B cell (primary cell): ENCODE results near the gene CHMP6. TPM values are rescaled to one million over a fixed set of nuclear protein-coding genes. Genes with fewer than 3 reads are reported as not detected.

ENCODE experiments used
- ATAC-seq: fragments of 200-7000 bp; cut with Tn5 transposase; one replicate; pipeline ENCODE4 v1.10.0; 2021; ENCODE audit warnings: low read depth, mild to moderate bottlenecking, moderate number of reproducible peaks, moderate library complexity
- CTCF ChIA-PET: fragments of 350-600 bp; sonication (Branson Sonifier 250); formaldehyde crosslinking; loops from one replicate; lab custom pipeline; 2021; ENCODE audit warnings: antibody characterized with exemption, inconsistent platforms; lab: Charles Lee
- POLR2A ChIA-PET: fragments of 350-600 bp; sonication (Branson Sonifier 250); formaldehyde crosslinking; loops from one replicate; lab custom pipeline; 2021; ENCODE audit warnings: antibody characterized with exemption; lab: Charles Lee
- DNase-seq: peaks from one replicate; pipeline ENCODE4 v3.0.0; 2013
- H2AFZ ChIP-seq: 2 replicates; pipeline ENCODE4 v1.6.1; 2012; ENCODE audit warnings: mild to moderate bottlenecking, low read depth, low read length; ENCODE audit not compliant: insufficient read depth, poor library complexity, severe bottlenecking
- H3K27ac ChIP-seq, 2 donors: 1 replicate in 1 of 2; 2 replicates in 1 of 2; pipeline ENCODE4 v1.5.1; 2012 to 2013; ENCODE audit warnings: low read length in 2 of 2, mild to moderate bottlenecking in 2 of 2, moderate library complexity in 1 of 2
- H3K27me3 ChIP-seq, 4 experiments: fragments of 200-600 bp in 1 of 4; sonication (generic) in 1 of 4; replicated peaks in 1 of 4; 1 replicate in 2 of 4; 2 replicates in 2 of 4; pipeline versions ENCODE4 v1.6.1 to v1.7.0; 2013 to 2016; ENCODE audit warnings: low read length in 3 of 4, mild to moderate bottlenecking in 2 of 4, mixed read lengths in 1 of 4, moderate library complexity in 1 of 4; ENCODE audit not compliant: insufficient read depth in 4 of 4, control insufficient read depth in 3 of 4; ENCODE audit errors: control extremely low read depth in 1 of 4
- H3K36me3 ChIP-seq, 2 experiments: replicated peaks in 1 of 2; 1 replicate in 1 of 2; 2 replicates in 1 of 2; pipeline versions ENCODE4 v1.6.1 to v1.7.1; 2013; ENCODE audit warnings: low read length in 1 of 2; ENCODE audit not compliant: insufficient read depth in 2 of 2, control insufficient read depth in 1 of 2; ENCODE audit errors: control extremely low read depth in 1 of 2, extremely low read depth in 1 of 2
- H3K4me1 ChIP-seq, 2 donors: fragments of 200-600 bp in 1 of 2; sonication (generic) in 1 of 2; 1 replicate in 1 of 2; 2 replicates in 1 of 2; pipeline versions ENCODE4 v1.5.1 to v1.6.1; 2013 to 2017; ENCODE audit warnings: low read length in 2 of 2; ENCODE audit not compliant: control insufficient read depth in 2 of 2, insufficient read depth in 2 of 2
- H3K4me2 ChIP-seq: replicated peaks from 2 replicates; pipeline ENCODE3; 2012; ENCODE audit warnings: mild to moderate bottlenecking, low read depth, low read length; ENCODE audit not compliant: poor library complexity, severe bottlenecking
- H3K4me3 ChIP-seq, 5 experiments: fragments of 200-600 bp in 1 of 5; sonication (generic) in 1 of 5; 1 replicate in 3 of 5; 2 replicates in 2 of 5; pipeline versions ENCODE4 v1.5.1 to v1.7.0; 2011 to 2016; ENCODE audit warnings: low read length in 4 of 5, mild to moderate bottlenecking in 4 of 5, low read depth in 2 of 5, control low read depth in 1 of 5, moderate library complexity in 1 of 5; ENCODE audit not compliant: insufficient read depth in 1 of 5; ENCODE audit errors: control extremely low read depth in 1 of 5, extremely low read depth in 1 of 5
- H3K79me2 ChIP-seq: fragments of 200-600 bp; sonication (generic); one replicate; pipeline ENCODE4 v1.6.0; 2016; ENCODE audit warnings: low read length; ENCODE audit not compliant: control insufficient read depth, insufficient read depth
- H3K9ac ChIP-seq: fragments of 200-600 bp; sonication (generic); 2 replicates; pipeline ENCODE4 v1.6.1; 2017; ENCODE audit warnings: mild to moderate bottlenecking, low read length, moderate library complexity
- H3K9me3 ChIP-seq, 3 donors: one replicate each; pipeline versions ENCODE4 v1.6.1 to v1.7.1; 2013; ENCODE audit warnings: low read length in 2 of 3; ENCODE audit not compliant: control insufficient read depth in 2 of 3, insufficient read depth in 1 of 3; ENCODE audit errors: control extremely low read depth in 1 of 3
- H4K20me1 ChIP-seq: 2 replicates; pipeline ENCODE4 v1.6.0; 2012; ENCODE audit warnings: mild to moderate bottlenecking, low read length; ENCODE audit not compliant: insufficient read depth, control insufficient read depth, poor library complexity, severe bottlenecking
- H3K27ac Mint-ChIP-seq: one replicate; pipeline ENCODE4 v1.8.0; 2021; ENCODE audit warnings: mixed read lengths
- H3K27me3 Mint-ChIP-seq: one replicate; pipeline ENCODE4 v1.8.0; 2021; ENCODE audit warnings: mixed read lengths
- H3K4me1 Mint-ChIP-seq: one replicate; pipeline ENCODE4 v1.8.0; 2021; ENCODE audit warnings: mixed read lengths
- H3K4me3 Mint-ChIP-seq: one replicate; pipeline ENCODE4 v1.8.0; 2021; ENCODE audit warnings: mixed read lengths
- H3K9me3 Mint-ChIP-seq: one replicate; pipeline ENCODE4 v1.8.0; 2022; ENCODE audit warnings: mixed read lengths; ENCODE audit not compliant: insufficient read depth
- EZH2 ChIP-seq: IDR thresholded peaks from 2 replicates; pipeline ENCODE4 v1.6.1; 2012; ENCODE audit warnings: borderline replicate concordance, low read depth, mild to moderate bottlenecking, moderate library complexity, low read length; ENCODE audit not compliant: insufficient read depth, poor library complexity, severe bottlenecking
- WGBS: methylation state at CpG from one replicate; pipeline ENCODE4 v1.1.5; 2013; ENCODE audit warnings: missing lambda C conversion rate; ENCODE audit not compliant: insufficient coverage; 5-methylcytosine and 5-hydroxymethylcytosine counted together
- intact Hi-C: fragments of 100-400 bp; cut with micrococcal nuclease; formaldehyde crosslinking; loops from one replicate; pipeline ENCODE4 v1.10.0; 2022
- polyA plus RNA-seq: library from polyadenylated mRNA; depleted of rRNA; stranded (reverse); fragments of >200 nt; gene quantifications from 2 replicates; pipeline ENCODE4 v1.2.3, GENCODE V29; 2012
- total RNA-seq, 2 donors: library from RNA; stranded (reverse); fragments of 120-200 nt in 1 of 2; gene quantifications; 1 replicate in 1 of 2; 2 replicates in 1 of 2; pipeline versions ENCODE4 v1.2.3 to v1.2.4, GENCODE V29; 2013 to 2022
- TF ChIP-seq, protein P1 (sequence below): fragments of 200-600 bp; IDR thresholded peaks from one replicate; pipeline ENCODE4 v1.8.0; 2022; ENCODE audit warnings: antibody characterized with exemption, mild to moderate bottlenecking

The CHMP6 gene
- total and polyA plus RNA-seq, 2 donors (not counting 1 experiment from before 2014, with no cell fraction given) = 21.2 to 46.2 TPM

DNA sequence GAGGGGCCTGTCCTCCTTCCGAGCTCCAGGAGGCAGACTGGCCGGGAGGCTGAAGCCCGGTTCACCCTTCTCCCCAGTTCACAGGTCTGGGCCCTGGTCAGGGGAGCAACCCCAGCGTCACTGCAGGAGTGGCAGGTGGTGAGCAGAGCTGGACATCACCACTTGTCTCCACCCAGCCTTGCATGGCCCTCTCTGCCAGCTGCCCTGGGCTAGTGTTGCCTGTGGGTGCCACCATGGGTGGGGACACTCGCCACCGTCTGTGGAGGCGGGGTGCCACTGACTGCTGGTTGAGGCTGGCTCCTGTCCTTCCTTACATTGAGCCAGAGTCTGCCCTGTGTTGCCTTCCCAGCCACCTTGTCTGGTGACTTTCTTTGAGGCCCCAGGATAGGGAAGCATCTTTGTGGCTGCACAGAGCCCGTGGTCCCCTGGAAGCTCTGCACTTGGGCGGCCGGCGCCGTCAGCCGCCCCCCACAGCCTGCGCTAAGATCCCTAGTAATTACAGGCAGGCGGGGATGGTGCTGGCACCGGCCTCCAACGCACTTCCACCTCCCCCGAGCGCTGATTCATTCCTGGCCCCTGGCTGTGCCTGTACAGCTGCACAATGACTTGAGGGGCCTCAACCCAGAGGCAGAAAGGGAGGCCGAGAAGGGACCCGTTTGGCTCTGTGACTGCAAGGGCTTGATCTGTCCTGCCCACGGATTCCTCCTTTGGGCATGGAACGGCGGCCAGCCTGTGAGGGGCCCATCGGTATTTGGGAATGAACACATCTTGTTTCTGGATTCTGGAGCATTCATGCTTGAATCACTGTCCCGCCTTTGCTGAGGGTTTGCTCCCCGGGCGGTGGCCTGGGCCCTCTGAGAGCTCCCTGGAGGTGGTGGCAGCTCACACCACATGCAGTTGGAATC is 48.5 kb downstream of the CHMP6 start:
- H3K27ac Mint-ChIP-seq = no peak overlapping the region
- H3K79me2 ChIP-seq = no peaks in the 10 kb centered on the region
- peaks cover 4 to 6% of the 10 kb centered on the region in 2 donors for H3K4me1 ChIP-seq
- no peak overlapping the region for H3K27ac ChIP-seq
- intact Hi-C loops = no loop called here
- TF ChIP-seq, protein P1, sequence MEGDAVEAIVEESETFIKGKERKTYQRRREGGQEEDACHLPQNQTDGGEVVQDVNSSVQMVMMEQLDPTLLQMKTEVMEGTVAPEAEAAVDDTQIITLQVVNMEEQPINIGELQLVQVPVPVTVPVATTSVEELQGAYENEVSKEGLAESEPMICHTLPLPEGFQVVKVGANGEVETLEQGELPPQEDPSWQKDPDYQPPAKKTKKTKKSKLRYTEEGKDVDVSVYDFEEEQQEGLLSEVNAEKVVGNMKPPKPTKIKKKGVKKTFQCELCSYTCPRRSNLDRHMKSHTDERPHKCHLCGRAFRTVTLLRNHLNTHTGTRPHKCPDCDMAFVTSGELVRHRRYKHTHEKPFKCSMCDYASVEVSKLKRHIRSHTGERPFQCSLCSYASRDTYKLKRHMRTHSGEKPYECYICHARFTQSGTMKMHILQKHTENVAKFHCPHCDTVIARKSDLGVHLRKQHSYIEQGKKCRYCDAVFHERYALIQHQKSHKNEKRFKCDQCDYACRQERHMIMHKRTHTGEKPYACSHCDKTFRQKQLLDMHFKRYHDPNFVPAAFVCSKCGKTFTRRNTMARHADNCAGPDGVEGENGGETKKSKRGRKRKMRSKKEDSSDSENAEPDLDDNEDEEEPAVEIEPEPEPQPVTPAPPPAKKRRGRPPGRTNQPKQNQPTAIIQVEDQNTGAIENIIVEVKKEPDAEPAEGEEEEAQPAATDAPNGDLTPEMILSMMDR = no peak
- no peak for TF ChIP-seq EZH2
- POLR2A ChIA-PET = no interaction called here
- no peak overlapping the region for H2AFZ ChIP-seq
- H3K9me3 ChIP-seq = peaks cover 0 to 3% (median 0%) of the 10 kb centered on the region in 3 donors
- H3K27me3 ChIP-seq = peaks cover 0 to 34% (median 7%) of the 10 kb centered on the region in 4 experiments
- H3K4me1 Mint-ChIP-seq = peaks cover 4% of the 10 kb centered on the region
- 77% methylated on average over 25 of the region's 28 CpGs for WGBS
- no peak overlapping the region for H3K4me3 Mint-ChIP-seq
- H3K9ac ChIP-seq = no peak overlapping the region
- H3K27me3 Mint-ChIP-seq = peaks cover 31% of the 10 kb centered on the region
- DNase-seq (no peak), ATAC-seq (no peak)
- H3K4me2 ChIP-seq = no peak overlapping the region
- no peaks in the 10 kb centered on the region for H3K36me3 ChIP-seq
- H3K9me3 Mint-ChIP-seq = no peaks in the 10 kb centered on the region
- H4K20me1 ChIP-seq = no peaks in the 10 kb centered on the region
- H3K4me3 ChIP-seq = no peak overlapping the region
- CTCF ChIA-PET = interaction anchor here (0.6 to 1.6 kb wide), 2 partner anchors 10 to 802 kb away, joined by 3 read pairs; no protein-coding TSS in a partner anchor
